Measurements from ENCODE around the gene BTBD9.

DNA sequence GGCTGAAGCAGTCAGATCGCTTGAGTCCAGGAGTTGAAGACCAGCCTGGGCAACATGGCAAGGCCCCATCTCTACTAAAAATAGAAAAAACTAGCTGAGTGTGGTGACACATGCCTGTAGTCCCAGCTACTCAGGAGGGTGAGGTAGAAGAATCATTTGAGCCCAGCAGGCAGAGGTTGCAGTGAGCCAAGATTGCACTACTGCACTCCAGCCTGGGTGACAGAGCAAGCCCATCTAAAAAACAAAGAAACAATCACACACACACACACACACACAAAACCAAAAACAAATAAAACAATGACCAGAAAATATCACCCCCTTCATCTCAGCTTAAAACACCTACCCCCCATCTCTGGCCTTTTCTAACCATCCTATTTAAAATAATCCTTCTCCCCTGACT is 68.0 kb downstream of the BTBD9 start:
- TF ChIP-seq, protein P1, sequence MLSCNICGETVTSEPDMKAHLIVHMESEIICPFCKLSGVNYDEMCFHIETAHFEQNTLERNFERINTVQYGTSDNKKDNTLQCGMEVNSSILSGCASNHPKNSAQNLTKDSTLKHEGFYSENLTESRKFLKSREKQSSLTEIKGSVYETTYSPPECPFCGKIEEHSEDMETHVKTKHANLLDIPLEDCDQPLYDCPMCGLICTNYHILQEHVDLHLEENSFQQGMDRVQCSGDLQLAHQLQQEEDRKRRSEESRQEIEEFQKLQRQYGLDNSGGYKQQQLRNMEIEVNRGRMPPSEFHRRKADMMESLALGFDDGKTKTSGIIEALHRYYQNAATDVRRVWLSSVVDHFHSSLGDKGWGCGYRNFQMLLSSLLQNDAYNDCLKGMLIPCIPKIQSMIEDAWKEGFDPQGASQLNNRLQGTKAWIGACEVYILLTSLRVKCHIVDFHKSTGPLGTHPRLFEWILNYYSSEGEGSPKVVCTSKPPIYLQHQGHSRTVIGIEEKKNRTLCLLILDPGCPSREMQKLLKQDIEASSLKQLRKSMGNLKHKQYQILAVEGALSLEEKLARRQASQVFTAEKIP (CRISPR knock-in tag; IDR thresholded peaks at IDR 0.05; ENCODE audit: borderline replicate concordance) = no peak
- TF ChIP-seq, protein P2, sequence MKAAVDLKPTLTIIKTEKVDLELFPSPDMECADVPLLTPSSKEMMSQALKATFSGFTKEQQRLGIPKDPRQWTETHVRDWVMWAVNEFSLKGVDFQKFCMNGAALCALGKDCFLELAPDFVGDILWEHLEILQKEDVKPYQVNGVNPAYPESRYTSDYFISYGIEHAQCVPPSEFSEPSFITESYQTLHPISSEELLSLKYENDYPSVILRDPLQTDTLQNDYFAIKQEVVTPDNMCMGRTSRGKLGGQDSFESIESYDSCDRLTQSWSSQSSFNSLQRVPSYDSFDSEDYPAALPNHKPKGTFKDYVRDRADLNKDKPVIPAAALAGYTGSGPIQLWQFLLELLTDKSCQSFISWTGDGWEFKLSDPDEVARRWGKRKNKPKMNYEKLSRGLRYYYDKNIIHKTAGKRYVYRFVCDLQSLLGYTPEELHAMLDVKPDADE (CRISPR knock-in tag; IDR thresholded peaks at IDR 0.05) = no peak
- TF ChIP-seq ZNF614 (CRISPR knock-in tag; IDR thresholded peaks at IDR 0.05; ENCODE audit: borderline replicate concordance) (no peak), ZFX (CRISPR knock-in tag; IDR thresholded peaks at IDR 0.05; ENCODE audit: low read depth) (no peak), KMT2A (CRISPR knock-in tag; IDR thresholded peaks at IDR 0.05) (no peak), PCBP2 (optimal IDR thresholded peaks at IDR 0.05; ENCODE audit: low read depth, low read length, poor library complexity, severe bottlenecking) (no peak), TEAD3 (CRISPR knock-in tag; optimal IDR thresholded peaks at IDR 0.05; ENCODE audit: borderline replicate concordance) (no peak), HCFC1 (IDR thresholded peaks at IDR 0.05; ENCODE audit: low read depth, low read length) (no peak), HOXA7 (CRISPR knock-in tag; IDR thresholded peaks at IDR 0.05) (no peak), RAD21 (CRISPR knock-in tag; IDR thresholded peaks at IDR 0.05) (no peak)
- TF ChIP-seq, protein P3, sequence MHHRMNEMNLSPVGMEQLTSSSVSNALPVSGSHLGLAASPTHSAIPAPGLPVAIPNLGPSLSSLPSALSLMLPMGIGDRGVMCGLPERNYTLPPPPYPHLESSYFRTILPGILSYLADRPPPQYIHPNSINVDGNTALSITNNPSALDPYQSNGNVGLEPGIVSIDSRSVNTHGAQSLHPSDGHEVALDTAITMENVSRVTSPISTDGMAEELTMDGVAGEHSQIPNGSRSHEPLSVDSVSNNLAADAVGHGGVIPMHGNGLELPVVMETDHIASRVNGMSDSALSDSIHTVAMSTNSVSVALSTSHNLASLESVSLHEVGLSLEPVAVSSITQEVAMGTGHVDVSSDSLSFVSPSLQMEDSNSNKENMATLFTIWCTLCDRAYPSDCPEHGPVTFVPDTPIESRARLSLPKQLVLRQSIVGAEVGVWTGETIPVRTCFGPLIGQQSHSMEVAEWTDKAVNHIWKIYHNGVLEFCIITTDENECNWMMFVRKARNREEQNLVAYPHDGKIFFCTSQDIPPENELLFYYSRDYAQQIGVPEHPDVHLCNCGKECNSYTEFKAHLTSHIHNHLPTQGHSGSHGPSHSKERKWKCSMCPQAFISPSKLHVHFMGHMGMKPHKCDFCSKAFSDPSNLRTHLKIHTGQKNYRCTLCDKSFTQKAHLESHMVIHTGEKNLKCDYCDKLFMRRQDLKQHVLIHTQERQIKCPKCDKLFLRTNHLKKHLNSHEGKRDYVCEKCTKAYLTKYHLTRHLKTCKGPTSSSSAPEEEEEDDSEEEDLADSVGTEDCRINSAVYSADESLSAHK (CRISPR knock-in tag; IDR thresholded peaks at IDR 0.05; ENCODE audit: borderline replicate concordance) = no peak
- TF ChIP-seq, protein P4, sequence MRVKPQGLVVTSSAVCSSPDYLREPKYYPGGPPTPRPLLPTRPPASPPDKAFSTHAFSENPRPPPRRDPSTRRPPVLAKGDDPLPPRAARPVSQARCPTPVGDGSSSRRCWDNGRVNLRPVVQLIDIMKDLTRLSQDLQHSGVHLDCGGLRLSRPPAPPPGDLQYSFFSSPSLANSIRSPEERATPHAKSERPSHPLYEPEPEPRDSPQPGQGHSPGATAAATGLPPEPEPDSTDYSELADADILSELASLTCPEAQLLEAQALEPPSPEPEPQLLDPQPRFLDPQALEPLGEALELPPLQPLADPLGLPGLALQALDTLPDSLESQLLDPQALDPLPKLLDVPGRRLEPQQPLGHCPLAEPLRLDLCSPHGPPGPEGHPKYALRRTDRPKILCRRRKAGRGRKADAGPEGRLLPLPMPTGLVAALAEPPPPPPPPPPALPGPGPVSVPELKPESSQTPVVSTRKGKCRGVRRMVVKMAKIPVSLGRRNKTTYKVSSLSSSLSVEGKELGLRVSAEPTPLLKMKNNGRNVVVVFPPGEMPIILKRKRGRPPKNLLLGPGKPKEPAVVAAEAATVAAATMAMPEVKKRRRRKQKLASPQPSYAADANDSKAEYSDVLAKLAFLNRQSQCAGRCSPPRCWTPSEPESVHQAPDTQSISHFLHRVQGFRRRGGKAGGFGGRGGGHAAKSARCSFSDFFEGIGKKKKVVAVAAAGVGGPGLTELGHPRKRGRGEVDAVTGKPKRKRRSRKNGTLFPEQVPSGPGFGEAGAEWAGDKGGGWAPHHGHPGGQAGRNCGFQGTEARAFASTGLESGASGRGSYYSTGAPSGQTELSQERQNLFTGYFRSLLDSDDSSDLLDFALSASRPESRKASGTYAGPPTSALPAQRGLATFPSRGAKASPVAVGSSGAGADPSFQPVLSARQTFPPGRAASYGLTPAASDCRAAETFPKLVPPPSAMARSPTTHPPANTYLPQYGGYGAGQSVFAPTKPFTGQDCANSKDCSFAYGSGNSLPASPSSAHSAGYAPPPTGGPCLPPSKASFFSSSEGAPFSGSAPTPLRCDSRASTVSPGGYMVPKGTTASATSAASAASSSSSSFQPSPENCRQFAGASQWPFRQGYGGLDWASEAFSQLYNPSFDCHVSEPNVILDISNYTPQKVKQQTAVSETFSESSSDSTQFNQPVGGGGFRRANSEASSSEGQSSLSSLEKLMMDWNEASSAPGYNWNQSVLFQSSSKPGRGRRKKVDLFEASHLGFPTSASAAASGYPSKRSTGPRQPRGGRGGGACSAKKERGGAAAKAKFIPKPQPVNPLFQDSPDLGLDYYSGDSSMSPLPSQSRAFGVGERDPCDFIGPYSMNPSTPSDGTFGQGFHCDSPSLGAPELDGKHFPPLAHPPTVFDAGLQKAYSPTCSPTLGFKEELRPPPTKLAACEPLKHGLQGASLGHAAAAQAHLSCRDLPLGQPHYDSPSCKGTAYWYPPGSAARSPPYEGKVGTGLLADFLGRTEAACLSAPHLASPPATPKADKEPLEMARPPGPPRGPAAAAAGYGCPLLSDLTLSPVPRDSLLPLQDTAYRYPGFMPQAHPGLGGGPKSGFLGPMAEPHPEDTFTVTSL (CRISPR knock-in tag; IDR thresholded peaks at IDR 0.05; ENCODE audit: borderline replicate concordance) = no peak
